22Rv1 (cell line): Measurements from ENCODE around the gene ALOX15B.

Source experiments
- CTCF ChIP-seq: fragments of 450-650 bp; IDR thresholded peaks from 2 replicates; pipeline ENCODE4 v1.5.1; 2017; ENCODE audit warnings: mild to moderate bottlenecking
- ZFX ChIP-seq: fragments of 450-650 bp; IDR thresholded peaks from 2 replicates; pipeline ENCODE4 v1.6.1; 2017; ENCODE audit warnings: antibody characterized with exemption, borderline replicate concordance

- TF ChIP-seq CTCF (peak; percentile 83), ZFX (no peak)
Measured at GRCh38 chr17:7997186-7997585, 41.7 kb upstream of the ALOX15B start.
